ENCODE data around the gene ADD2. TPM values are rescaled to one million over a fixed set of nuclear protein-coding genes. Genes with fewer than 3 reads are reported as not detected.

Gene ADD2, protein sequence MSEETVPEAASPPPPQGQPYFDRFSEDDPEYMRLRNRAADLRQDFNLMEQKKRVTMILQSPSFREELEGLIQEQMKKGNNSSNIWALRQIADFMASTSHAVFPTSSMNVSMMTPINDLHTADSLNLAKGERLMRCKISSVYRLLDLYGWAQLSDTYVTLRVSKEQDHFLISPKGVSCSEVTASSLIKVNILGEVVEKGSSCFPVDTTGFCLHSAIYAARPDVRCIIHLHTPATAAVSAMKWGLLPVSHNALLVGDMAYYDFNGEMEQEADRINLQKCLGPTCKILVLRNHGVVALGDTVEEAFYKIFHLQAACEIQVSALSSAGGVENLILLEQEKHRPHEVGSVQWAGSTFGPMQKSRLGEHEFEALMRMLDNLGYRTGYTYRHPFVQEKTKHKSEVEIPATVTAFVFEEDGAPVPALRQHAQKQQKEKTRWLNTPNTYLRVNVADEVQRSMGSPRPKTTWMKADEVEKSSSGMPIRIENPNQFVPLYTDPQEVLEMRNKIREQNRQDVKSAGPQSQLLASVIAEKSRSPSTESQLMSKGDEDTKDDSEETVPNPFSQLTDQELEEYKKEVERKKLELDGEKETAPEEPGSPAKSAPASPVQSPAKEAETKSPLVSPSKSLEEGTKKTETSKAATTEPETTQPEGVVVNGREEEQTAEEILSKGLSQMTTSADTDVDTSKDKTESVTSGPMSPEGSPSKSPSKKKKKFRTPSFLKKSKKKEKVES
- 22.2 to 29.0 TPM (median 25.0 TPM) in 5 replicates for total RNA-seq (2022; extraction: Qiagen RNA extraction)

DNA sequence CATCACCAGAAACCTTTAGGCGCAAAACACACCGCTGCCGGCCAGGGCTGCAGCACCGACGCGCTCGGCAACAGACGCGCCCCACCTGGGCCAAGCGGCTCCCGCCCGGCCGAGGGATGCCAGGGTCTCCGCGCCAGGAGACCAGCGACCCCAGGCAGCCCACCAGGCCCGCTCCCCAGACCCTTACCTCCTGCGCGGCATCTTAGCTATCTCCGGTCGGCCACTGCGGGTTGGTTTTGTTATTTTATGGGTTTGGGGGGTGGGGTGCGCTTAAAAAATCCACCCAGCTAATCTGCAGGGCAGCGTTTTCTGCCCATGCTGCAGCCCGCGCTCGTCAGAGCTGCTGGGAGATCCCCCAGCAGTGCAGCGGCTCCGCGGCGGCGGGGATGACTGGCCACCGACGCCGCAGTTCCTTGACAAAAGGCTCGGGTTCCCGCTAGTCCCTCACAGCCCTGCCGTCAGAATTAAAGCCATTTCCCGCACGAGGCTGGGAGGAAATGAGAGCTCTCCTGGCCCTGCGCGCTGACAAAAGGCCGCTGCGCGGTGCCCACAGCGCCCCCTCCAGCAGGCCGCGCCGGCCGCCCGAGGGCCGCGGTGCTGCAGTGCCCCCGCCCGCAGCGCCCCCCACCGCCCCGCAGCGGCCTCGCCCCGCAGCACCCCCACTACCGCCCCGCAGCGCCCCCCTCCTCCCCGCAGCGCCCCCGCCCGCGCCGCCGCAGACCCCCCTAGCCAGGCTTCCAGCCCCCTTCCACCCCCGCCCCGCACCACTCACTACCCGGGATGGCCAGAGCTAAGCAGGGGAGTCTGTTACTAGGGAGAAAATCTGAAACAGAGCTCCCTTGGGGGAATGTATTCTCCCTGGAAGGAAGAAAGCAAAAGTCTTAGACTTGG is at the start of gene ADD2:
TSS of gene ADD2 (minus strand) at position 502 of the 891 bp plus-strand sequence. CDS start 61,792 bp downstream, outside the sequence.

DNA sequence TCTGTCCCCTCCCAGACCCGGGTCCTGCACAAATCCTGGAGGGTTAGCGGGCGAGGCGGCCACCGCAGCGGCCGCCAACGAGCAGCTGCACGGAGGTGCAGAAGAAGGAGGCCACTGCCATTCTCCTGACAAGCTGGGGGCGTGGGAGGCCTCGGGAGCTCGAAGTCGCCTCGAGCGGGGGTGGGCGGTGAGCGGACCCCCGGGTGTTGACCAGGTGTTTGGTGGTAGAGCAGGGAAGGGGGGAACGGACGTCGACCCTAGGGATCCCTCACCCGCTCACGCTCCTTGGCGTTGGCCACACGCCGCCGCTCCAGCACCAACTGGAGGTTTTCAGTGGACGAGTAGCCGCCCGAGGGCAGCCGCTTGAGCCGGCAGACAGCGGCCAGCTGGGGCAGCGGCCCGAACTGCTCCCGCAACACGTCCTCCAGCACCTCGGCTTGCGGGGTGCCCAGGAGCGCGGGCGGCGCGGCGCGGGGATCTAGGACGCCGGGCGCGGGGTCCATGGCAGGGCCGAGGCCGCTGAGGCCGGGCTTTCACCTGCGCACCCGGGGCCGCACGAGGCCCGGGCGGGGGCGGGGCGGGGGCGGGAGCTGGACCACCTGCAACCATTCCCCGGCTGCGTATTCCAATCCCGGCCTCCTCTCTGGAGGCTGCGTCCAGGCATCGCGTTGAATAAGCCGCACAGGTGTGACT is 22.3 kb upstream of the ADD2 start, which contains the start of gene FIGLA:
TSS of gene FIGLA (minus strand) at position 508 of the 693 bp plus-strand sequence. CDS start at position 503, 5 bp downstream.

Other genes with a start within 250 kb of the ADD2 start
- gene TGFA, start 214.4 kb downstream of the ADD2 start, total RNA-seq (2022; extraction: Qiagen RNA extraction): 4.3 to 5.7 TPM (median 4.6 TPM) in 5 replicates
- not detected in 5 replicates for gene FIGLA, start 22.4 kb upstream of the ADD2 start, total RNA-seq (2022; extraction: Qiagen RNA extraction)
- gene CLEC4F, start 52.4 kb upstream of the ADD2 start, total RNA-seq (2022; extraction: Qiagen RNA extraction): not detected in 5 replicates
- gene CD207, start 67.6 kb upstream of the ADD2 start, total RNA-seq (2022; extraction: Qiagen RNA extraction): not detected in 5 replicates
- 3.2 to 5.1 TPM (median 4.2 TPM) in 5 replicates for gene VAX2, start 132.4 kb upstream of the ADD2 start, total RNA-seq (2022; extraction: Qiagen RNA extraction)
- gene ATP6V1B1, start 167.7 kb upstream of the ADD2 start, total RNA-seq (2022; extraction: Qiagen RNA extraction): 1.3 to 2.3 TPM (median 1.7 TPM) in 5 replicates
- gene ANKRD53, start 210.4 kb upstream of the ADD2 start, total RNA-seq (2022; extraction: Qiagen RNA extraction): 0.06 to 0.16 TPM (median 0.12 TPM) in 4 of 5 replicates, not detected in the other
- 75.7 to 81.9 TPM (median 79.7 TPM) in 5 replicates for gene TEX261, start 226.7 kb upstream of the ADD2 start, total RNA-seq (2022; extraction: Qiagen RNA extraction)

All from A549 treated with AZD2906 at 1 μM for 4 hours (cell line).